Cerebellar cortex (tissue), 1 donor: ENCODE data around the gene ZDBF2.
"Not testable (repeated sequence)": the region's sequence is repeated elsewhere in the genome, so short reads cannot be mapped to it uniquely, and the experiment has no call there.

Experiments used
- DNase-seq: peaks from one replicate; pipeline ENCODE4 v3.0.0-alpha.2; 2015; ENCODE audit warnings: low spot score

Gene ZDBF2

GRCh38 chr2:206324869-206325268 lies 50.4 kb downstream of the ZDBF2 start:
- no peak for DNase-seq

- no peak for DNase-seq
Observed at GRCh38 chr2:206328974-206329373, 54.5 kb downstream of the ZDBF2 start.

GRCh38 chr2:206336861-206337260 lies 62.4 kb downstream of the ZDBF2 start:
- DNase-seq = no peak

GRCh38 chr2:206337956-206338355 lies 63.5 kb downstream of the ZDBF2 start:
- no peak for DNase-seq

GRCh38 chr2:206341396-206341795 lies 66.9 kb downstream of the ZDBF2 start:
- no peak for DNase-seq

- no peak for DNase-seq
Observed at GRCh38 chr2:206343144-206343543, 68.7 kb downstream of the ZDBF2 start.

GRCh38 chr2:206343816-206344215 lies 69.4 kb downstream of the ZDBF2 start:
- no peak for DNase-seq

GRCh38 chr2:206345606-206346005 lies 71.1 kb downstream of the ZDBF2 start:
- no peak for DNase-seq

- DNase-seq = no peak
Observed at GRCh38 chr2:206349375-206349774, 74.9 kb downstream of the ZDBF2 start.

GRCh38 chr2:206352571-206352970 lies 78.1 kb downstream of the ZDBF2 start:
- no peak for DNase-seq

GRCh38 chr2:206353685-206354084 lies 79.2 kb downstream of the ZDBF2 start:
- no peak for DNase-seq

GRCh38 chr2:206354129-206354528 lies 79.7 kb downstream of the ZDBF2 start:
- DNase-seq = no peak

- DNase-seq = not testable (repeated sequence)
Observed at GRCh38 chr2:206356840-206357239, 82.4 kb downstream of the ZDBF2 start.

- DNase-seq = not testable (repeated sequence)
Observed at GRCh38 chr2:206360840-206361239, 86.4 kb downstream of the ZDBF2 start.

- no peak for DNase-seq
Observed at GRCh38 chr2:206361407-206362045, 87.1 kb downstream of the ZDBF2 start.
